Testis (tissue), 2 donors: Measurements from ENCODE around the gene WDR87.

Experiments
- CTCF ChIP-seq, 3 experiments: fragments of 450-650 bp in 2 of 3; fragments of 200-600 bp in 1 of 3; sonication (generic) in 1 of 3; IDR thresholded peaks; one replicate each; pipeline ENCODE4 v1.5.1; 2016 to 2019; ENCODE audit warnings: antibody characterized with exemption in 3 of 3, mild to moderate bottlenecking in 2 of 3, moderate library complexity in 1 of 3
- POLR2A ChIP-seq: fragments of 450-650 bp; IDR thresholded peaks from one replicate; pipeline ENCODE4 v1.6.1; 2017; ENCODE audit warnings: antibody characterized with exemption, mild to moderate bottlenecking, moderate library complexity

- no peak for TF ChIP-seq POLR2A
- TF ChIP-seq CTCF (IDR thresholded peaks at IDR 0.05) = no peak
Observed at GRCh38 chr19:37874784-37875183, 31.6 kb downstream of the WDR87 start.
